OCI-LY7 (cell line): ENCODE results near the gene FREY1. TPM values are rescaled to one million over a fixed set of nuclear protein-coding genes. Genes with fewer than 3 reads are reported as not detected.

Source experiments
- BruUV-seq: library from RNA; stranded (reverse); fragments of 400-500 nt; replicated peaks from 2 replicates; lab custom pipeline; 2021; lab: Mats Ljungman, UMichigan
- CTCF ChIA-PET: fragments of 300-600 bp; sonication (Branson Sonifier 250); formaldehyde crosslinking; loops from one replicate; lab custom pipeline; 2022; ENCODE audit warnings: antibody characterized with exemption; ENCODE audit not compliant: unreplicated experiment; lab: Charles Lee
- POLR2A ChIA-PET: fragments of 300-600 bp; sonication (Branson Sonifier 250); formaldehyde crosslinking; loops from one replicate; lab custom pipeline; 2022; ENCODE audit warnings: antibody characterized with exemption; lab: Charles Lee
- DNase-seq: peaks from one replicate; pipeline ENCODE4 v3.0.0-alpha.2; 2015; ENCODE audit warnings: low spot score
- H2AFZ ChIP-seq: fragments of 200-600 bp; sonication (generic), shearing (Covaris generic); 2 replicates; pipeline ENCODE4 v1.6.1; 2014; ENCODE audit warnings: mild to moderate bottlenecking, antibody characterized with exemption, low read length, moderate library complexity
- H3K27ac ChIP-seq: fragments of 200-600 bp; sonication (generic); 2 replicates; pipeline ENCODE4 v1.5.1; 2014; ENCODE audit warnings: mixed run types, low read depth, mild to moderate bottlenecking, moderate library complexity, low read length, inconsistent platforms; ENCODE audit not compliant: poor library complexity, severe bottlenecking
- H3K36me3 ChIP-seq: fragments of 200-600 bp; sonication (generic); 2 replicates; pipeline ENCODE4 v1.6.1; 2014; ENCODE audit warnings: mild to moderate bottlenecking, antibody characterized with exemption, low read length, moderate library complexity, mixed read lengths; ENCODE audit not compliant: insufficient read depth
- H3K4me1 ChIP-seq: fragments of 200-600 bp; sonication (generic); 2 replicates; pipeline ENCODE4 v1.5.1; 2014; ENCODE audit warnings: mild to moderate bottlenecking, low read length; ENCODE audit not compliant: insufficient read depth, poor library complexity, severe bottlenecking
- H3K4me2 ChIP-seq: fragments of 200-600 bp; sonication (generic); 2 replicates; pipeline ENCODE4 v1.6.1; 2014; ENCODE audit warnings: mild to moderate bottlenecking, low read length
- H3K4me3 ChIP-seq: fragments of 200-600 bp; sonication (generic); 2 replicates; pipeline ENCODE4 v1.5.1; 2014; ENCODE audit warnings: mild to moderate bottlenecking, low read depth, low read length; ENCODE audit not compliant: poor library complexity, severe bottlenecking
- H3K79me2 ChIP-seq: fragments of 200-600 bp; sonication (generic); 2 replicates; pipeline ENCODE4 v1.6.1; 2016; ENCODE audit warnings: low read depth, mild to moderate bottlenecking, low read length, moderate library complexity, mixed read lengths; ENCODE audit not compliant: insufficient read depth
- H3K9me2 ChIP-seq: fragments of 200-600 bp; sonication (generic); 2 replicates; pipeline ENCODE4 v1.6.1; 2016; ENCODE audit warnings: mild to moderate bottlenecking, low read length, mixed read lengths; ENCODE audit not compliant: insufficient read depth
- H3K9me3 ChIP-seq: fragments of 200-600 bp; sonication (generic); 2 replicates; pipeline ENCODE4 v1.6.1; 2014; ENCODE audit warnings: mild to moderate bottlenecking, mixed run types, low read length, mixed read lengths
- H4K20me1 ChIP-seq: fragments of 200-600 bp; sonication (generic); 2 replicates; pipeline ENCODE4 v1.6.1; 2014; ENCODE audit warnings: mild to moderate bottlenecking, antibody characterized with exemption, low read length, moderate library complexity, mixed read lengths; ENCODE audit not compliant: insufficient read depth
- CTCF ChIP-seq: fragments of 200-600 bp; sonication (generic); conservative IDR thresholded peaks from 2 replicates; pipeline ENCODE4 v1.5.1; 2014; ENCODE audit warnings: mild to moderate bottlenecking, antibody characterized with exemption, low read length, moderate library complexity, mixed read lengths
- EZH2phosphoT487 ChIP-seq: fragments of 200-600 bp; sonication (generic); IDR thresholded peaks from 2 replicates; pipeline ENCODE4 v1.6.1; 2018; ENCODE audit warnings: low read depth, borderline replicate concordance, mild to moderate bottlenecking, mixed run types, antibody characterized with exemption, low read length, moderate library complexity, mixed read lengths
- intact Hi-C: fragments of 100-400 bp; cut with micrococcal nuclease; formaldehyde crosslinking; loops from one replicate; pipeline ENCODE4 v1.10.0; 2022; ENCODE audit not compliant: unreplicated experiment
- total RNA-seq, 2 experiments: library from RNA; depleted of rRNA in 1 of 2; stranded (reverse); fragments of >200 nt in 1 of 2; shearing (Covaris generic) in 1 of 2; gene quantifications; 2 replicates each; pipeline ENCODE4 v1.2.3, GENCODE V29; 2014 to 2022

The FREY1 gene
- total RNA-seq, 2 experiments from 2014 or later, result 3.3 to 3.7 TPM

GRCh38 chr11:45927684-45928413 lies 20.8 kb upstream of the FREY1 start:
- peaks cover 17% of the 10 kb centered on the region for H3K79me2 ChIP-seq
- no peak for DNase-seq
- TF ChIP-seq CTCF (no peak), EZH2phosphoT487 (no peak)
- peaks cover 56% of the 10 kb centered on the region for H3K4me1 ChIP-seq
- BruUV-seq, result no TSS peak
- CTCF ChIA-PET, result no interaction called here
- H3K9me3 ChIP-seq, result no peaks in the 10 kb centered on the region
- no peak overlapping the region for H3K4me2 ChIP-seq
- no peaks in the 10 kb centered on the region for H4K20me1 ChIP-seq
- H3K4me3 ChIP-seq, result no peak overlapping the region
- POLR2A ChIA-PET, result interaction anchor here (0.8 to 1.2 kb wide), 3 partner anchors 9 to 11 kb away, joined by 3 to 5 read pairs (median 4); partner anchors contain the start of gene PEX16
- H3K27ac ChIP-seq, result no peak overlapping the region
- H3K9me2 ChIP-seq, result no peaks in the 10 kb centered on the region
- peaks cover 7% of the 10 kb centered on the region; the same call in 1 of the 2 replicates for H3K36me3 ChIP-seq
- intact Hi-C loops, result no loop called here
- no peak overlapping the region for H2AFZ ChIP-seq

- H3K9me2 ChIP-seq, result no peaks in the 10 kb centered on the region
- no peak for TF ChIP-seq EZH2phosphoT487
- no peak for TF ChIP-seq CTCF
- no peak overlapping the region for H3K27ac ChIP-seq
- no peak overlapping the region for H3K4me2 ChIP-seq
- H3K36me3 ChIP-seq, result peaks cover 7% of the 10 kb centered on the region; the same call in 1 of the 2 replicates
- intact Hi-C loops, result no loop called here
- no peak overlapping the region for H2AFZ ChIP-seq
- H3K9me3 ChIP-seq, result no peaks in the 10 kb centered on the region
- H3K4me1 ChIP-seq, result peaks cover 57% of the 10 kb centered on the region
- POLR2A ChIA-PET, result interaction anchor here (0.8 to 1.2 kb wide), 3 partner anchors 9 to 11 kb away, joined by 3 to 5 read pairs (median 4); partner anchors contain the start of gene PEX16
- CTCF ChIA-PET, result no interaction called here
- H4K20me1 ChIP-seq, result no peaks in the 10 kb centered on the region
- DNase-seq, result no peak
- H3K79me2 ChIP-seq, result peaks cover 11% of the 10 kb centered on the region
- no peak overlapping the region for H3K4me3 ChIP-seq
- no TSS peak for BruUV-seq
Observed at GRCh38 chr11:45927332-45927683, 20.2 kb upstream of the FREY1 start.
